HCT116 (cell line): ENCODE measurements around the gene P2RX1. TPM values are rescaled to one million over a fixed set of nuclear protein-coding genes. Genes with fewer than 3 reads are reported as not detected.

Experiments
- ATAC-seq: fragments of 200-7000 bp; cut with Tn5 transposase; 2 replicates; pipeline ENCODE4 v1.9.1; 2020; ENCODE audit warnings: mild to moderate bottlenecking, moderate library complexity
- BruUV-seq: library from RNA; stranded (reverse); fragments of 400-500 nt; replicated peaks from 2 replicates; lab custom pipeline; 2021; lab: Mats Ljungman, UMichigan
- CTCF ChIA-PET: fragments of 300-600 bp; sonication (Branson Sonifier 250); formaldehyde crosslinking; loops from one replicate; lab custom pipeline; 2021; ENCODE audit warnings: antibody characterized with exemption; lab: Charles Lee
- POLR2A ChIA-PET: fragments of 300-600, 350-600 bp; sonication (Branson Sonifier 250); formaldehyde crosslinking; loops from one replicate; lab custom pipeline; 2021; ENCODE audit warnings: antibody characterized with exemption; lab: Charles Lee
- RAD21 ChIA-PET, 2 experiments: fragments of 300-600 bp; sonication (Branson Sonifier 250); formaldehyde crosslinking; loops; one replicate each; lab custom pipeline; 2023; ENCODE audit warnings: low total read pairs in 2 of 2; ENCODE audit not compliant: uncharacterized antibody in 2 of 2, unreplicated experiment in 2 of 2, low non-redundant PET in 1 of 2; lab: Charles Lee
- DNase-seq: peaks from one replicate; pipeline ENCODE4 v3.0.0-alpha.2; 2010; ENCODE audit warnings: low read depth, low spot score
- H2AFZ ChIP-seq: fragments of 200-600 bp; shearing (Covaris generic), sonication (generic); 2 replicates; pipeline ENCODE4 v1.6.1; 2017; ENCODE audit warnings: low read depth, mixed run types, mixed read lengths, antibody characterized with exemption, low read length; ENCODE audit not compliant: poor library complexity, severe bottlenecking
- H3K27ac ChIP-seq: 2 replicates; pipeline ENCODE4 v1.5.1; 2012; ENCODE audit warnings: low read depth, low read length
- H3K27me3 ChIP-seq: fragments of 200-600 bp; sonication (generic); 2 replicates; pipeline ENCODE4 v1.6.1; 2016; ENCODE audit warnings: mixed run types, low read length, mixed read lengths; ENCODE audit not compliant: insufficient read depth
- H3K36me3 ChIP-seq, 2 experiments: fragments of 200-500 bp in 1 of 2; fragments of 200-600 bp in 1 of 2; sonication (Bioruptor generic) in 1 of 2; sonication (generic) in 1 of 2; 2 replicates each; pipeline versions ENCODE4 v1.5.1 to v1.6.1; 2014 to 2016; ENCODE audit warnings: low read length in 2 of 2, inconsistent platforms in 1 of 2, mixed read lengths in 1 of 2, mixed run types in 1 of 2; ENCODE audit not compliant: insufficient read depth in 2 of 2, control insufficient read depth in 1 of 2
- H3K4me1 ChIP-seq, 2 experiments: fragments of 200-600 bp in 1 of 2; sonication (generic) in 1 of 2; 2 replicates each; pipeline versions ENCODE4 v1.5.1 to v1.6.1; 2012 to 2017; ENCODE audit warnings: low read length in 2 of 2, inconsistent platforms in 1 of 2, mild to moderate bottlenecking in 1 of 2, mixed read lengths in 1 of 2, mixed run types in 1 of 2, moderate library complexity in 1 of 2; ENCODE audit not compliant: insufficient read depth in 2 of 2, control insufficient read depth in 1 of 2
- H3K4me2 ChIP-seq: fragments of 200-600 bp; sonication (generic); 2 replicates; pipeline ENCODE4 v1.6.1; 2017; ENCODE audit warnings: mixed run types, low read length, mixed read lengths
- H3K4me3 ChIP-seq, 2 experiments: fragments of 200-600 bp in 1 of 2; sonication (generic) in 1 of 2; replicated peaks in 1 of 2; 2 replicates each; pipeline ENCODE4 v1.5.1; 2011 to 2016; ENCODE audit warnings: low read length in 2 of 2, control low read depth in 1 of 2, low read depth in 1 of 2, mild to moderate bottlenecking in 1 of 2, mixed read lengths in 1 of 2, mixed run types in 1 of 2
- H3K79me2 ChIP-seq: fragments of 200-600 bp; sonication (generic); 2 replicates; pipeline ENCODE4 v1.6.1; 2017; ENCODE audit warnings: mild to moderate bottlenecking, mixed run types, low read length, moderate library complexity, mixed read lengths; ENCODE audit not compliant: insufficient read depth
- H3K9ac ChIP-seq: fragments of 200-600 bp; sonication (generic); 2 replicates; pipeline ENCODE4 v1.6.1; 2016; ENCODE audit warnings: low read length, mixed read lengths
- H3K9me2 ChIP-seq: fragments of 200-600 bp; sonication (generic), shearing (Covaris generic); 2 replicates; pipeline ENCODE4 v1.6.1; 2017; ENCODE audit warnings: mixed run types, mild to moderate bottlenecking, moderate library complexity; ENCODE audit not compliant: insufficient read depth
- H3K9me3 ChIP-seq, 2 experiments: fragments of 200-500 bp in 1 of 2; fragments of 200-600 bp in 1 of 2; sonication (Bioruptor generic) in 1 of 2; sonication (generic) in 1 of 2; 2 replicates each; pipeline ENCODE4 v1.6.1; 2014 to 2017; ENCODE audit warnings: low read length in 2 of 2, mixed read lengths in 2 of 2, inconsistent platforms in 1 of 2, low read depth in 1 of 2, mild to moderate bottlenecking in 1 of 2, mixed run types in 1 of 2, moderate library complexity in 1 of 2; ENCODE audit not compliant: control insufficient read depth in 1 of 2, insufficient read depth in 1 of 2
- H4K20me1 ChIP-seq: fragments of 200-600 bp; sonication (generic), shearing (Covaris generic); 2 replicates; pipeline ENCODE4 v1.6.1; 2017; ENCODE audit warnings: mixed run types, mild to moderate bottlenecking, moderate library complexity; ENCODE audit not compliant: insufficient read depth
- ATF3 ChIP-seq: IDR thresholded peaks from 2 replicates; pipeline ENCODE4 v1.6.1; 2012
- CBX3 ChIP-seq: IDR thresholded peaks from 2 replicates; pipeline ENCODE4 v1.6.1; 2012; ENCODE audit warnings: low read depth
- CTCF ChIP-seq, 3 experiments: fragments of 200-600 bp in 1 of 3; sonication (generic) in 1 of 3; IDR thresholded peaks in 2 of 3; conservative IDR thresholded peaks in 1 of 3; 2 replicates each; pipeline ENCODE4 v1.5.1; 2012 to 2017; ENCODE audit warnings: low read depth in 2 of 3, low read length in 2 of 3, antibody characterized with exemption in 1 of 3, borderline replicate concordance in 1 of 3, control low read depth in 1 of 3, mild to moderate bottlenecking in 1 of 3, mixed read lengths in 1 of 3, mixed run types in 1 of 3, moderate library complexity in 1 of 3; ENCODE audit not compliant: insufficient read depth in 1 of 3
- EGR1 ChIP-seq: IDR thresholded peaks from 2 replicates; pipeline ENCODE4 v1.6.1; 2012; ENCODE audit warnings: low read depth
- ELF1 ChIP-seq: IDR thresholded peaks from 2 replicates; pipeline ENCODE4 v1.6.1; 2012; ENCODE audit warnings: low read depth, borderline replicate concordance
- EZH2 ChIP-seq: fragments of 200-600 bp; sonication (generic); IDR thresholded peaks from 2 replicates; pipeline ENCODE4 v1.6.1; 2017; ENCODE audit warnings: antibody characterized with exemption, mixed run types
- FOSL1 ChIP-seq: IDR thresholded peaks from 2 replicates; pipeline ENCODE4 v1.6.1; 2012; ENCODE audit warnings: low read depth
- JUND ChIP-seq: IDR thresholded peaks from 2 replicates; pipeline ENCODE4 v1.6.1; 2012
- MAX ChIP-seq: IDR thresholded peaks from 2 replicates; pipeline ENCODE4 v1.6.1; 2012
- POLR2A ChIP-seq: IDR thresholded peaks from 2 replicates; pipeline ENCODE4 v1.7.0; 2011; ENCODE audit warnings: borderline replicate concordance; ENCODE audit not compliant: insufficient read depth, insufficient read length; ENCODE audit errors: extremely low read depth
- POLR2AphosphoS5 ChIP-seq: IDR thresholded peaks from 2 replicates; pipeline ENCODE4 v1.6.1; 2011; ENCODE audit warnings: mild to moderate bottlenecking, low read depth, low read length, moderate library complexity
- RAD21 ChIP-seq: IDR thresholded peaks from 2 replicates; pipeline ENCODE4 v1.6.1; 2012; ENCODE audit warnings: low read depth, mild to moderate bottlenecking
- REST ChIP-seq: IDR thresholded peaks from 2 replicates; pipeline ENCODE4 v1.6.1; 2012; ENCODE audit warnings: low read depth
- SP1 ChIP-seq: IDR thresholded peaks from 2 replicates; pipeline ENCODE4 v1.6.1; 2012; ENCODE audit warnings: low read depth
- SRF ChIP-seq: IDR thresholded peaks from 2 replicates; pipeline ENCODE4 v1.6.1; 2012; ENCODE audit warnings: low read depth
- TCF7L2 ChIP-seq: IDR thresholded peaks from 2 replicates; pipeline ENCODE4 v1.7.0; 2011; ENCODE audit warnings: borderline replicate concordance, inconsistent platforms; ENCODE audit not compliant: insufficient read depth, insufficient read length; ENCODE audit errors: extremely low read depth
- YY1 ChIP-seq: IDR thresholded peaks from 2 replicates; pipeline ENCODE4 v1.6.1; 2011; ENCODE audit warnings: low read length, low read depth, moderate library complexity, mild to moderate bottlenecking; ENCODE audit not compliant: insufficient replicate concordance; ENCODE audit errors: extremely low read depth
- ZBTB33 ChIP-seq: IDR thresholded peaks from 2 replicates; pipeline ENCODE4 v1.6.1; 2011; ENCODE audit warnings: mild to moderate bottlenecking, low read length, moderate library complexity; ENCODE audit not compliant: insufficient replicate concordance; ENCODE audit errors: extremely low read depth
- ZFX ChIP-seq: fragments of 450-650 bp; IDR thresholded peaks from 2 replicates; pipeline ENCODE4 v1.6.1; 2017
- ZNF274 ChIP-seq: fragments of 200-500 bp; sonication (Bioruptor generic); IDR thresholded peaks from 2 replicates; pipeline ENCODE4 v1.6.1; 2014; ENCODE audit warnings: mild to moderate bottlenecking, low read depth, low read length, inconsistent platforms
- intact Hi-C: fragments of 100-400 bp; cut with micrococcal nuclease; formaldehyde crosslinking; loops from 2 replicates; pipeline ENCODE4 v1.10.0; 2022
- total RNA-seq: library from RNA; stranded (reverse); gene quantifications from one replicate; pipeline ENCODE4 v1.2.1, GENCODE V29; 2021; ENCODE audit not compliant: unreplicated experiment

The P2RX1 gene
- total RNA-seq, 1 experiment from 2014 or later, result not detected

GRCh38 chr17:3954086-3954485 is 37.8 kb upstream of the P2RX1 start:
- Histone ChIP-seq H3K36me3 (no peaks in the 10 kb centered on the region), H3K9ac (no peak overlapping the region), H3K27me3 (no peaks in the 10 kb centered on the region), H3K4me2 (no peak overlapping the region), H2AFZ (no peak overlapping the region), H3K27ac (no peak overlapping the region), H3K79me2 (no peaks in the 10 kb centered on the region), H3K9me3 (no peaks in the 10 kb centered on the region), H3K4me1 (peaks cover 2% of the 10 kb centered on the region in 2 experiments), H3K9me2 (no peaks in the 10 kb centered on the region), H4K20me1 (no peaks in the 10 kb centered on the region)
- POLR2A ChIA-PET, result no interaction called here
- DNase-seq, result no peak
- no TSS peak for BruUV-seq
- ATAC-seq, result no peak
- RAD21 ChIA-PET, result no interaction called here
- intact Hi-C loops, result no loop called here
- TF ChIP-seq SRF (no peak), ELF1 (no peak), CBX3 (no peak), ZBTB33 (no peak), ZNF274 (no peak), EGR1 (no peak), JUND (no peak), RAD21 (no peak), ZFX (no peak), CTCF (IDR thresholded peaks at IDR 0.05 in 2 of 3, conservative IDR thresholded peaks at IDR 0.05 in 1 of 3; ENCODE audit: borderline replicate concordance in 1 of 3, insufficient read depth in 1 of 3, low read depth in 2 of 3, low read length in 2 of 3) (no peak), ATF3 (no peak), POLR2A (no peak), SP1 (no peak), TCF7L2 (no peak), FOSL1 (no peak), MAX (no peak), REST (no peak), EZH2 (no peak), POLR2AphosphoS5 (no peak), YY1 (no peak)
- TF ChIP-seq, all 23 proteins: peak for 0
- H3K4me3 ChIP-seq, result no peak overlapping the region
- CTCF ChIA-PET, result no interaction called here
